Astrocyte (in vitro differentiated cells and primary cell): ENCODE results near the gene SH3PXD2B. TPM values are rescaled to one million over a fixed set of nuclear protein-coding genes. Genes with fewer than 3 reads are reported as not detected.

Source experiments
- DNase-seq: peaks from one replicate; pipeline ENCODE4 v3.0.0-alpha.2; 2010; ENCODE audit warnings: low read depth
- FAIRE-seq: peaks from 2 replicates; lab custom pipeline; 2011; peaks lifted over from hg19 to GRCh38; lab: Jason Lieb, UNC
- H2AFZ ChIP-seq: 2 replicates; pipeline ENCODE4 v1.6.0; 2012; ENCODE audit warnings: low read depth, low read length, inconsistent platforms
- H3K27ac ChIP-seq: 2 replicates; pipeline ENCODE4 v1.5.1; 2011; ENCODE audit warnings: low read depth, low read length, inconsistent platforms
- H3K27me3 ChIP-seq: 2 replicates; pipeline ENCODE4 v1.6.0; 2011; ENCODE audit warnings: low read length, inconsistent platforms; ENCODE audit not compliant: insufficient read depth
- H3K36me3 ChIP-seq: 2 replicates; pipeline ENCODE4 v1.5.1; 2011; ENCODE audit warnings: low read length, inconsistent platforms; ENCODE audit not compliant: insufficient read depth
- H3K4me1 ChIP-seq: 2 replicates; pipeline ENCODE4 v1.5.1; 2011; ENCODE audit warnings: low read length, inconsistent platforms; ENCODE audit not compliant: insufficient read depth
- H3K4me2 ChIP-seq: 2 replicates; pipeline ENCODE4 v1.6.0; 2012; ENCODE audit warnings: low read length, inconsistent platforms
- H3K4me3 ChIP-seq: 2 replicates; pipeline ENCODE4 v1.5.1; 2011; ENCODE audit warnings: low read depth, mild to moderate bottlenecking, low read length, inconsistent platforms; ENCODE audit not compliant: insufficient read depth
- H3K79me2 ChIP-seq: 2 replicates; pipeline ENCODE4 v1.6.0; 2012; ENCODE audit warnings: mild to moderate bottlenecking, low read length, inconsistent platforms; ENCODE audit not compliant: insufficient read depth
- H3K9ac ChIP-seq: 2 replicates; pipeline ENCODE4 v1.6.0; 2012; ENCODE audit warnings: mild to moderate bottlenecking, low read length, inconsistent platforms
- H3K9me3 ChIP-seq: 2 replicates; pipeline ENCODE4 v1.5.1; 2012; ENCODE audit warnings: low read depth, mild to moderate bottlenecking, low read length, inconsistent platforms; ENCODE audit not compliant: insufficient read depth
- H4K20me1 ChIP-seq: 2 replicates; pipeline ENCODE4 v1.6.0; 2012; ENCODE audit warnings: low read length, inconsistent platforms; ENCODE audit not compliant: insufficient read depth
- H3K27ac Mint-ChIP-seq: one replicate; pipeline ENCODE4 v1.8.0; 2021; ENCODE audit warnings: mild to moderate bottlenecking, mixed read lengths; ENCODE audit not compliant: unreplicated experiment
- H3K27me3 Mint-ChIP-seq: one replicate; pipeline ENCODE4 v1.8.0; 2021; ENCODE audit warnings: low read depth, mixed read lengths; ENCODE audit not compliant: unreplicated experiment
- H3K36me3 Mint-ChIP-seq: one replicate; pipeline ENCODE4 v1.8.0; 2021; ENCODE audit warnings: low read depth, mixed read lengths; ENCODE audit not compliant: unreplicated experiment
- H3K4me1 Mint-ChIP-seq: one replicate; pipeline ENCODE4 v1.8.0; 2021; ENCODE audit warnings: low read depth, mixed read lengths; ENCODE audit not compliant: unreplicated experiment
- H3K4me3 Mint-ChIP-seq: one replicate; pipeline ENCODE4 v1.8.0; 2021; ENCODE audit warnings: mild to moderate bottlenecking, moderate library complexity, mixed read lengths; ENCODE audit not compliant: unreplicated experiment
- H3K9me3 Mint-ChIP-seq: one replicate; pipeline ENCODE4 v1.8.0; 2021; ENCODE audit warnings: mild to moderate bottlenecking, mixed read lengths; ENCODE audit not compliant: unreplicated experiment
- EZH2 ChIP-seq: IDR thresholded peaks from 2 replicates; pipeline ENCODE4 v1.6.1; 2012; ENCODE audit warnings: mild to moderate bottlenecking, low read length, inconsistent platforms; ENCODE audit not compliant: insufficient read depth
- total RNA-seq: library from RNA; stranded (reverse); gene quantifications from 2 replicates; pipeline ENCODE4 v1.2.1, GENCODE V29; 2021
- TF ChIP-seq, protein P1 (sequence below): IDR thresholded peaks from 2 replicates; pipeline ENCODE4 v1.5.1; 2011; ENCODE audit warnings: low read depth, mild to moderate bottlenecking, inconsistent platforms, low read length, moderate library complexity; ENCODE audit not compliant: insufficient read depth

The SH3PXD2B gene
- total RNA-seq, 1 donor from 2014 or later, result 66.0 TPM

DNA sequence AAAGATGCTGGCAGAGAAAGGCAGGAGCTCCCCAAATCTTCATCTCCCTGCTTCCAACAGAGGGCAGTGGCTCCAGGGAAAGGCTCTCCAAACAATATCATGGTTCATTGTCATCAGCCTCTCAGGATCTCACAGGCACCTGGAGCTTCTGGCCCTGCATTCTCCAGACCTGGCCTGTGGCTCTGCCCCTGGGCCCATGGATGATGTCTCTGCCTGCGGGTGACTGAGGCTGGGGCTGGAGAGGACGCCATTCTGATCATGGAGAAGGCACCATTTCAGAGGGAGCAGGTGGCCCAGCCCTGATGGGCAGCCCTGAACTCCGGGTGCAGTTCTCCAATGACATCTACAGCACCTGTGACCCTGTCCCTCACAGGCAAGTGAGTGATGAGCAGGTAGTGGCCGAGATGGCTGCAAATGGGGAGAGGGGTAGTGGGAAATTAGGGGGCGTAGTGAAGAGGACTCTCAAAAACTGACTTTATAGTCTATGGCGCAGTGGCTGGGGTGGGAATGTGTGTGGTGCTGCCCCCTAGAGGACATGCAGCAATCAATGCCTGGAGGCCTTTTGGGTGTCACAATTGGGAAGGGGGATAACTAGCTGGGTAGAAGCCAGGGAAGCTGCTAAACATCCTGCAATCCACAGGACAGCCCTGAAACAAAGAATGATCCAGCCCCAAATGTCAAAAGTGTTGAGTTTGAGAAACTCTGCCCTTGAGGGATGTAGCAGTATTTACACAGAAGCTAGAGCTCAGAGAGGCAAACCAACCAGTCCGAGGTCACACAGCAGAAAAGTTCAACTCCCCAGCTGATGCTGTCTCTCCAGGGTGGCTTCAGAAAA is 3.2 kb downstream of the SH3PXD2B start:
- H3K4me3 ChIP-seq, result no peak overlapping the region
- H3K4me2 ChIP-seq, result peak overlapping the region; percentile 93
- FAIRE-seq, result no peak
- H3K27ac Mint-ChIP-seq, result peak overlapping the region; percentile 93
- H3K79me2 ChIP-seq, result peaks cover 73% of the 10 kb centered on the region
- peak overlapping the region; percentile 96 for H3K9ac ChIP-seq
- H3K4me1 Mint-ChIP-seq, result peaks cover 36% of the 10 kb centered on the region
- H3K9me3 ChIP-seq, result no peaks in the 10 kb centered on the region
- H3K9me3 Mint-ChIP-seq, result no peaks in the 10 kb centered on the region
- DNase-seq, result no peak
- H3K4me3 Mint-ChIP-seq, result peak overlapping the region; percentile 97
- H3K27ac ChIP-seq, result peak overlapping the region; percentile 72
- TF ChIP-seq, protein P1, sequence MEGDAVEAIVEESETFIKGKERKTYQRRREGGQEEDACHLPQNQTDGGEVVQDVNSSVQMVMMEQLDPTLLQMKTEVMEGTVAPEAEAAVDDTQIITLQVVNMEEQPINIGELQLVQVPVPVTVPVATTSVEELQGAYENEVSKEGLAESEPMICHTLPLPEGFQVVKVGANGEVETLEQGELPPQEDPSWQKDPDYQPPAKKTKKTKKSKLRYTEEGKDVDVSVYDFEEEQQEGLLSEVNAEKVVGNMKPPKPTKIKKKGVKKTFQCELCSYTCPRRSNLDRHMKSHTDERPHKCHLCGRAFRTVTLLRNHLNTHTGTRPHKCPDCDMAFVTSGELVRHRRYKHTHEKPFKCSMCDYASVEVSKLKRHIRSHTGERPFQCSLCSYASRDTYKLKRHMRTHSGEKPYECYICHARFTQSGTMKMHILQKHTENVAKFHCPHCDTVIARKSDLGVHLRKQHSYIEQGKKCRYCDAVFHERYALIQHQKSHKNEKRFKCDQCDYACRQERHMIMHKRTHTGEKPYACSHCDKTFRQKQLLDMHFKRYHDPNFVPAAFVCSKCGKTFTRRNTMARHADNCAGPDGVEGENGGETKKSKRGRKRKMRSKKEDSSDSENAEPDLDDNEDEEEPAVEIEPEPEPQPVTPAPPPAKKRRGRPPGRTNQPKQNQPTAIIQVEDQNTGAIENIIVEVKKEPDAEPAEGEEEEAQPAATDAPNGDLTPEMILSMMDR, result peak; percentile 70
- TF ChIP-seq EZH2, result no peak
- no peak overlapping the region for H2AFZ ChIP-seq
- peaks cover 46% of the 10 kb centered on the region for H3K4me1 ChIP-seq
- H3K36me3 ChIP-seq, result peaks cover 5% of the 10 kb centered on the region
- H4K20me1 ChIP-seq, result peaks cover 62% of the 10 kb centered on the region
- no peaks in the 10 kb centered on the region for H3K27me3 ChIP-seq
- H3K36me3 Mint-ChIP-seq, result peaks cover 16% of the 10 kb centered on the region
- H3K27me3 Mint-ChIP-seq, result no peaks in the 10 kb centered on the region

DNA sequence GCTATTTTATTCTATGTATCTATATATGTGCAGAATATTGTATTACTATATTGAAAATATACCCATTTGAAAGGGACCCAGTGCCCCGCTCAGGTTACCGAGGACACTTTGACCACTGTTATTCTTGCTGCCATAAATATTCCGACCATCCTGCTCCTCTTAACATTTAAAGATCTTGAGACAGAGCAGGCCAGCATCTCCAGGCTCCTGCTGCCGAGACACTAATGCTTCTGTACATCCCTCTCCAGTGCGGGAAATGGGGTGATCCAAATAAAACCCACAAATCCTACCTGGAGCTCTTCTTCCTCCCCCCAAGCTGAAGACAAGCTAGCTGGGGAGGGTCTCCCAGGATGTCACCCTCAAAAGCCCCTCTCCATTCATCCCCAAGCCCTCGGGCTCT is 3.9 kb downstream of the SH3PXD2B start:
- Histone ChIP-seq H3K4me1 (peaks cover 42% of the 10 kb centered on the region), H3K27me3 (no peaks in the 10 kb centered on the region), H3K79me2 (peaks cover 79% of the 10 kb centered on the region), H4K20me1 (peaks cover 68% of the 10 kb centered on the region), H3K27ac (no peak overlapping the region), H2AFZ (no peak overlapping the region), H3K9ac (no peak overlapping the region), H3K4me3 (no peak overlapping the region), H3K36me3 (peaks cover 5% of the 10 kb centered on the region), H3K4me2 (no peak overlapping the region), H3K9me3 (no peaks in the 10 kb centered on the region)
- H3K36me3 Mint-ChIP-seq, result peaks cover 16% of the 10 kb centered on the region
- no peak overlapping the region for H3K4me3 Mint-ChIP-seq
- no peak for FAIRE-seq
- TF ChIP-seq, protein P1, result no peak
- TF ChIP-seq EZH2, result no peak
- H3K27me3 Mint-ChIP-seq, result no peaks in the 10 kb centered on the region
- no peak for DNase-seq
- no peak overlapping the region for H3K27ac Mint-ChIP-seq
- H3K4me1 Mint-ChIP-seq, result peaks cover 42% of the 10 kb centered on the region
- no peaks in the 10 kb centered on the region for H3K9me3 Mint-ChIP-seq

DNA sequence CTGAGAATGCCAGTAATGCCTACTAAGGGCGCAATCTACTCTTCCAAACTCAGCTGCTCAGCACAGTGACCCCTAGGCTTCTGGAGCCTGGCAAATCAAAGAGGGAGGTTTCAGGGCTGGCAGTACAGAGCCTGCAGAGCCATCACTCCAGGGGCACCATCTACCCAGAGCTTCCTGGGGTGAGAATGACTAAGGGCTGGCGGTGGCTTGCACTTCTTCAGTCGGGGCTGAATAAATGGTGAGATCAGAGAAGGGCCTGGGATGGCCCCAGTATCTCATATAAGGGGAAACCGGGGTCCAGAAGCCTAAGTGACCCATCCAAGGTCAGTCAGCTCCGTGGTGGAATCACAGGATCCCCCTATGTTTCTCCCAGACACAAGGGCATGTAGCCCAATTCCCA is 5.3 kb downstream of the SH3PXD2B start:
- peaks cover 46% of the 10 kb centered on the region for H3K4me1 ChIP-seq
- no peak overlapping the region for H3K4me2 ChIP-seq
- H3K27me3 ChIP-seq, result no peaks in the 10 kb centered on the region
- Mint-ChIP-seq H3K36me3 (peaks cover 16% of the 10 kb centered on the region), H3K4me1 (peaks cover 53% of the 10 kb centered on the region), H3K4me3 (no peak overlapping the region), H3K27me3 (no peaks in the 10 kb centered on the region), H3K9me3 (no peaks in the 10 kb centered on the region), H3K27ac (no peak overlapping the region)
- H3K9ac ChIP-seq, result no peak overlapping the region
- no peaks in the 10 kb centered on the region for H3K9me3 ChIP-seq
- H3K27ac ChIP-seq, result no peak overlapping the region
- DNase-seq (no peak), FAIRE-seq (no peak)
- no peak overlapping the region for H2AFZ ChIP-seq
- H4K20me1 ChIP-seq, result peaks cover 82% of the 10 kb centered on the region
- H3K79me2 ChIP-seq, result peaks cover 88% of the 10 kb centered on the region
- H3K4me3 ChIP-seq, result no peak overlapping the region
- H3K36me3 ChIP-seq, result peaks cover 5% of the 10 kb centered on the region
- no peak for TF ChIP-seq EZH2
- TF ChIP-seq, protein P1, result no peak
